ENCODE data around the gene FHIP1B.

- TF ChIP-seq EZH2 (optimal IDR thresholded peaks at IDR 0.05; ENCODE audit: low read depth, low read length): no peak
- TF ChIP-seq, protein P1, sequence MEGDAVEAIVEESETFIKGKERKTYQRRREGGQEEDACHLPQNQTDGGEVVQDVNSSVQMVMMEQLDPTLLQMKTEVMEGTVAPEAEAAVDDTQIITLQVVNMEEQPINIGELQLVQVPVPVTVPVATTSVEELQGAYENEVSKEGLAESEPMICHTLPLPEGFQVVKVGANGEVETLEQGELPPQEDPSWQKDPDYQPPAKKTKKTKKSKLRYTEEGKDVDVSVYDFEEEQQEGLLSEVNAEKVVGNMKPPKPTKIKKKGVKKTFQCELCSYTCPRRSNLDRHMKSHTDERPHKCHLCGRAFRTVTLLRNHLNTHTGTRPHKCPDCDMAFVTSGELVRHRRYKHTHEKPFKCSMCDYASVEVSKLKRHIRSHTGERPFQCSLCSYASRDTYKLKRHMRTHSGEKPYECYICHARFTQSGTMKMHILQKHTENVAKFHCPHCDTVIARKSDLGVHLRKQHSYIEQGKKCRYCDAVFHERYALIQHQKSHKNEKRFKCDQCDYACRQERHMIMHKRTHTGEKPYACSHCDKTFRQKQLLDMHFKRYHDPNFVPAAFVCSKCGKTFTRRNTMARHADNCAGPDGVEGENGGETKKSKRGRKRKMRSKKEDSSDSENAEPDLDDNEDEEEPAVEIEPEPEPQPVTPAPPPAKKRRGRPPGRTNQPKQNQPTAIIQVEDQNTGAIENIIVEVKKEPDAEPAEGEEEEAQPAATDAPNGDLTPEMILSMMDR (IDR thresholded peaks at IDR 0.05; ENCODE audit: low read length): no peak
Measured at GRCh38 chr11:6209801-6210200, 24.6 kb downstream of the FHIP1B start.
